Thoracic aorta (tissue), 2 donors: Measurements from ENCODE around the gene CDH12. TPM values are rescaled to one million over a fixed set of nuclear protein-coding genes. Genes with fewer than 3 reads are reported as not detected.

Source experiments
- ATAC-seq: fragments of 150-250 bp; one replicate; pipeline ENCODE4 v1.8.0; 2017; ENCODE audit warnings: low read depth; ENCODE audit not compliant: insufficient number of reproducible peaks, low FRiP score
- DNase-seq: peaks from one replicate; pipeline ENCODE4 v3.0.0-alpha.2; 2020; ENCODE audit warnings: low spot score
- H3K27ac ChIP-seq, 2 donors: fragments of 200-600 bp; sonication (generic); 1 replicate in 1 of 2; 2 replicates in 1 of 2; pipeline ENCODE4 v1.5.1; 2016; ENCODE audit warnings: mild to moderate bottlenecking in 2 of 2, moderate library complexity in 2 of 2
- H3K27me3 ChIP-seq: fragments of 200-600 bp; sonication (generic); replicated peaks from 2 replicates; pipeline ENCODE4 v1.6.0; 2016; ENCODE audit warnings: mild to moderate bottlenecking; ENCODE audit not compliant: insufficient read depth
- H3K36me3 ChIP-seq: fragments of 200-600 bp; sonication (generic); one replicate; pipeline ENCODE4 v1.5.1; 2016
- H3K4me1 ChIP-seq, 2 donors: fragments of 200-600 bp; sonication (generic); 1 replicate in 1 of 2; 2 replicates in 1 of 2; pipeline versions ENCODE4 v1.5.1 to v1.6.0; 2016; ENCODE audit warnings: low read depth in 2 of 2, mild to moderate bottlenecking in 1 of 2; ENCODE audit not compliant: control insufficient read depth in 1 of 2
- H3K4me3 ChIP-seq: fragments of 200-600 bp; sonication (generic); 2 replicates; pipeline ENCODE4 v1.5.1; 2016; ENCODE audit warnings: mild to moderate bottlenecking
- H3K9me3 ChIP-seq: fragments of 200-600 bp; sonication (generic); 2 replicates; pipeline ENCODE4 v1.5.1; 2016
- total RNA-seq, 2 donors: library from RNA; depleted of rRNA; stranded (reverse); fragments of >200 nt; gene quantifications; one replicate each; pipeline versions ENCODE4 v1.1.0 to v1.2.3, GENCODE V29; 2016
- TF ChIP-seq, protein P1 (sequence below): fragments of 200-600 bp; sonication (generic); IDR thresholded peaks from one replicate; pipeline ENCODE4 v1.5.1; 2019; ENCODE audit warnings: antibody characterized with exemption

The CDH12 gene
- total RNA-seq, 2 donors from 2014 or later = not detected

DNA sequence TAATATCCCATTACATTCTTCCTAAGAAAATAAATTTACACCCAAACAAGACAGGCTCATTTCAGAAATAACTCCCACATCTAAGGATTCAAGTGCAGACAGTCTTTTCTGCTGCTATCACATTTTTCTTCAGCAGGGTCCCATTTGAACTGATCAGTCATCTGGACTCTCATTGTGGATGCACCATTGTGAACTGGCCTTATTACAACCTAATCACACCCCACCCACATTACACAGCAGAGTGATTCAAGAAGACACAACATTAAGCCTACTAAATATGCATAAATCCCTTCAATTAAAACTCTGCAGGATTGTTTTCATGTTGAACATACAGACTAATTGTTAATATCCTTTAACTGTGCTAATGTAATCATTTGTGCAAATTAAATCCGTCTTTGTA is 146.2 kb downstream of the CDH12 start:
- Histone ChIP-seq H3K9me3 (no peaks in the 10 kb centered on the region), H3K36me3 (no peaks in the 10 kb centered on the region), H3K27ac (no peak overlapping the region), H3K4me1 (no peaks in the 10 kb centered on the region), H3K27me3 (no peaks in the 10 kb centered on the region), H3K4me3 (no peak overlapping the region)
- TF ChIP-seq, protein P1, sequence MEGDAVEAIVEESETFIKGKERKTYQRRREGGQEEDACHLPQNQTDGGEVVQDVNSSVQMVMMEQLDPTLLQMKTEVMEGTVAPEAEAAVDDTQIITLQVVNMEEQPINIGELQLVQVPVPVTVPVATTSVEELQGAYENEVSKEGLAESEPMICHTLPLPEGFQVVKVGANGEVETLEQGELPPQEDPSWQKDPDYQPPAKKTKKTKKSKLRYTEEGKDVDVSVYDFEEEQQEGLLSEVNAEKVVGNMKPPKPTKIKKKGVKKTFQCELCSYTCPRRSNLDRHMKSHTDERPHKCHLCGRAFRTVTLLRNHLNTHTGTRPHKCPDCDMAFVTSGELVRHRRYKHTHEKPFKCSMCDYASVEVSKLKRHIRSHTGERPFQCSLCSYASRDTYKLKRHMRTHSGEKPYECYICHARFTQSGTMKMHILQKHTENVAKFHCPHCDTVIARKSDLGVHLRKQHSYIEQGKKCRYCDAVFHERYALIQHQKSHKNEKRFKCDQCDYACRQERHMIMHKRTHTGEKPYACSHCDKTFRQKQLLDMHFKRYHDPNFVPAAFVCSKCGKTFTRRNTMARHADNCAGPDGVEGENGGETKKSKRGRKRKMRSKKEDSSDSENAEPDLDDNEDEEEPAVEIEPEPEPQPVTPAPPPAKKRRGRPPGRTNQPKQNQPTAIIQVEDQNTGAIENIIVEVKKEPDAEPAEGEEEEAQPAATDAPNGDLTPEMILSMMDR = no peak
- DNase-seq = no peak
- no peak for ATAC-seq

DNA sequence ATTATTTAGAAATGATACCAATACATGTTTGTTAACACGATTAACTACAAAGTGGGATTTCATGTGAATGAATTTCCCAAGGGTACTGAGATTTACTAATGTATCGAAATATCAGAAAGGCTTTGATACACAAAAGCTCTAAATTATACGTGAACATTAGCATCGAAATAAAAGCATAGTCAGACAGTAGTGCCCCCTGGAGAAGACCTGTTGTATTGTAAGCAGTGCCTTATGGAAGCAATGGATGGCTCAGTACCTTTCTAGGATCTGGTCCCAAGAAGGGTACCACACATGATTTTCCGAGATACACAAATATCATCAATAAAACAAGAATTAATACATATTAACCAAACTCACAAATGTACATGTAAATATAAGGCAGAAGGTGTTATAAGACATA is 153.8 kb downstream of the CDH12 start:
- no peaks in the 10 kb centered on the region for H3K27me3 ChIP-seq
- no peak overlapping the region for H3K4me3 ChIP-seq
- no peak overlapping the region for H3K27ac ChIP-seq
- ATAC-seq (no peak), DNase-seq (no peak)
- no peaks in the 10 kb centered on the region for H3K9me3 ChIP-seq
- H3K36me3 ChIP-seq = no peaks in the 10 kb centered on the region
- H3K4me1 ChIP-seq = no peaks in the 10 kb centered on the region
- TF ChIP-seq, protein P1 = no peak

DNA sequence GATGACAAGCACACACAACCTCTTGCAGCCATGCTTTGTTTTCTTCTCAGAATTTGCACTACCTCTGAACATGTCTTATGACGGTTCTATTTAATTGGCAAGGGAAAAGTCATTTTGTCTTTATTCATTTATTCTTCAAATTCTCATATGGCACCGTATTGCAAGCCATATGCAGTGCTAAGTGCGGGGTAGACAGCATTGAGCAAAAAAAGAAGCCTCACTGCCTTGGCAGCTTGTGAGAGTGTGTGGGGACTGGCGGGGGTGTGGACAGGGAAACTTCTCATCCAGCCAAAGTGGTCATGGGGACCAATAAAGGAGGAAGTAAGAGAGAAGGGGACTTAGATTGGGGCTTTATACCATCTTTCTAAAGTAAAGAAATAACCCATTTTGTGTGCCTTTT is 160.0 kb downstream of the CDH12 start:
- ATAC-seq (no peak), DNase-seq (no peak)
- Histone ChIP-seq H3K4me1 (no peaks in the 10 kb centered on the region), H3K9me3 (no peaks in the 10 kb centered on the region), H3K27ac (no peak overlapping the region), H3K36me3 (no peaks in the 10 kb centered on the region), H3K27me3 (no peaks in the 10 kb centered on the region), H3K4me3 (no peak overlapping the region)
- TF ChIP-seq, protein P1 = no peak

DNA sequence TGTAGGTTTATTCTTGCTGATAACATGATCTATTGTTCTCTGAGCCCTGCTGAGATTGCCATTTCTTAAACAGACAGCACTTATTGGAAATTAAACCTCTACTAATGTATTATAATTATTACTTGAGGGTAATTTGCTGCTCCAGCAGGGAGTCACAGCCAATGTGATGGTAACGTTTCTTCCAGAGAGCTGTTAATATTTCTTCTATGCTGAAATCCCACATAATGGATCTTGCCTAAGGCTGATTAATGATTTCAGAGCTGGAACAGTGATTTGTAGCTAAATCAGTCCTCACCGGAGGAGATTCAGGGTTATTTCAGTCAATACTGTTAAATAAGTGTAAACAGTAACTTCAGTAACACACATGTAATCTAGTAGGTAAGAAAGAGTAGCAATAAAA is 170.1 kb downstream of the CDH12 start:
- Histone ChIP-seq H3K9me3 (no peaks in the 10 kb centered on the region), H3K4me1 (no peaks in the 10 kb centered on the region), H3K4me3 (no peak overlapping the region), H3K27me3 (no peaks in the 10 kb centered on the region), H3K27ac (no peak overlapping the region), H3K36me3 (no peaks in the 10 kb centered on the region)
- TF ChIP-seq, protein P1 = no peak
- ATAC-seq (no peak), DNase-seq (no peak)

DNA sequence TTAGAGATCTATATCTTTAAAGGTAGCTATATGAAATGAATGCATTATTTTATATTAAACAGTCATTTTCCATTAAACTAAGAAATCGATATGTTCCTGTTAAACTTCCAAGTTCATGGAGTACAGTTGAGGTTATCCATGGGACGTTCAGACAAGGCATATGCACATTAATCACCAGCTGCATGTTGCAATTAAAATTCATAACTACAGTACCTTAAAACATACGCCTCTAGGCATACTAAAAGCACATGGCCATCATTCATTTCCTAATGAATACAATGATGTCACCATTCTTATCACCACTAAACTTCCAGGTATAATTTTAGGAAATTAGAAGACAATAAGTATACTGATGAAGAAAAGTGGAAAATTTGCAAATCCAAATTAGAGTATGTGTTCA is 174.3 kb downstream of the CDH12 start:
- ATAC-seq (no peak), DNase-seq (no peak)
- Histone ChIP-seq H3K36me3 (no peaks in the 10 kb centered on the region), H3K9me3 (no peaks in the 10 kb centered on the region), H3K27ac (no peak overlapping the region), H3K27me3 (no peaks in the 10 kb centered on the region), H3K4me3 (no peak overlapping the region), H3K4me1 (no peaks in the 10 kb centered on the region)
- TF ChIP-seq, protein P1 = no peak
